HCT116 (cell line): ENCODE results near the gene TEX19. TPM values are rescaled to one million over a fixed set of nuclear protein-coding genes. Genes with fewer than 3 reads are reported as not detected.
"Not testable (repeated sequence)": the region's sequence is repeated elsewhere in the genome, so short reads cannot be mapped to it uniquely, and the experiment has no call there.

Source experiments
- ATAC-seq: fragments of 200-7000 bp; cut with Tn5 transposase; 2 replicates; pipeline ENCODE4 v1.9.1; 2020; ENCODE audit warnings: mild to moderate bottlenecking, moderate library complexity
- BruUV-seq: library from RNA; stranded (reverse); fragments of 400-500 nt; replicated peaks from 2 replicates; lab custom pipeline; 2021; lab: Mats Ljungman, UMichigan
- CTCF ChIA-PET: fragments of 300-600 bp; sonication (Branson Sonifier 250); formaldehyde crosslinking; loops from one replicate; lab custom pipeline; 2021; ENCODE audit warnings: antibody characterized with exemption; lab: Charles Lee
- POLR2A ChIA-PET: fragments of 300-600, 350-600 bp; sonication (Branson Sonifier 250); formaldehyde crosslinking; loops from one replicate; lab custom pipeline; 2021; ENCODE audit warnings: antibody characterized with exemption; lab: Charles Lee
- RAD21 ChIA-PET, 2 experiments: fragments of 300-600 bp; sonication (Branson Sonifier 250); formaldehyde crosslinking; loops; one replicate each; lab custom pipeline; 2023; ENCODE audit warnings: low total read pairs in 2 of 2; ENCODE audit not compliant: uncharacterized antibody in 2 of 2, unreplicated experiment in 2 of 2, low non-redundant PET in 1 of 2; lab: Charles Lee
- DNase-seq: peaks from one replicate; pipeline ENCODE4 v3.0.0-alpha.2; 2010; ENCODE audit warnings: low read depth, low spot score
- H2AFZ ChIP-seq: fragments of 200-600 bp; shearing (Covaris generic), sonication (generic); 2 replicates; pipeline ENCODE4 v1.6.1; 2017; ENCODE audit warnings: low read depth, mixed run types, mixed read lengths, antibody characterized with exemption, low read length; ENCODE audit not compliant: poor library complexity, severe bottlenecking
- H3K27ac ChIP-seq: 2 replicates; pipeline ENCODE4 v1.5.1; 2012; ENCODE audit warnings: low read depth, low read length
- H3K27me3 ChIP-seq: fragments of 200-600 bp; sonication (generic); 2 replicates; pipeline ENCODE4 v1.6.1; 2016; ENCODE audit warnings: mixed run types, low read length, mixed read lengths; ENCODE audit not compliant: insufficient read depth
- H3K36me3 ChIP-seq, 2 experiments: fragments of 200-500 bp in 1 of 2; fragments of 200-600 bp in 1 of 2; sonication (Bioruptor generic) in 1 of 2; sonication (generic) in 1 of 2; 2 replicates each; pipeline versions ENCODE4 v1.5.1 to v1.6.1; 2014 to 2016; ENCODE audit warnings: low read length in 2 of 2, inconsistent platforms in 1 of 2, mixed read lengths in 1 of 2, mixed run types in 1 of 2; ENCODE audit not compliant: insufficient read depth in 2 of 2, control insufficient read depth in 1 of 2
- H3K4me1 ChIP-seq, 2 experiments: fragments of 200-600 bp in 1 of 2; sonication (generic) in 1 of 2; 2 replicates each; pipeline versions ENCODE4 v1.5.1 to v1.6.1; 2012 to 2017; ENCODE audit warnings: low read length in 2 of 2, inconsistent platforms in 1 of 2, mild to moderate bottlenecking in 1 of 2, mixed read lengths in 1 of 2, mixed run types in 1 of 2, moderate library complexity in 1 of 2; ENCODE audit not compliant: insufficient read depth in 2 of 2, control insufficient read depth in 1 of 2
- H3K4me2 ChIP-seq: fragments of 200-600 bp; sonication (generic); 2 replicates; pipeline ENCODE4 v1.6.1; 2017; ENCODE audit warnings: mixed run types, low read length, mixed read lengths
- H3K4me3 ChIP-seq, 2 experiments: fragments of 200-600 bp in 1 of 2; sonication (generic) in 1 of 2; replicated peaks in 1 of 2; 2 replicates each; pipeline ENCODE4 v1.5.1; 2011 to 2016; ENCODE audit warnings: low read length in 2 of 2, control low read depth in 1 of 2, low read depth in 1 of 2, mild to moderate bottlenecking in 1 of 2, mixed read lengths in 1 of 2, mixed run types in 1 of 2
- H3K79me2 ChIP-seq: fragments of 200-600 bp; sonication (generic); 2 replicates; pipeline ENCODE4 v1.6.1; 2017; ENCODE audit warnings: mild to moderate bottlenecking, mixed run types, low read length, moderate library complexity, mixed read lengths; ENCODE audit not compliant: insufficient read depth
- H3K9ac ChIP-seq: fragments of 200-600 bp; sonication (generic); 2 replicates; pipeline ENCODE4 v1.6.1; 2016; ENCODE audit warnings: low read length, mixed read lengths
- H3K9me2 ChIP-seq: fragments of 200-600 bp; sonication (generic), shearing (Covaris generic); 2 replicates; pipeline ENCODE4 v1.6.1; 2017; ENCODE audit warnings: mixed run types, mild to moderate bottlenecking, moderate library complexity; ENCODE audit not compliant: insufficient read depth
- H3K9me3 ChIP-seq, 2 experiments: fragments of 200-500 bp in 1 of 2; fragments of 200-600 bp in 1 of 2; sonication (Bioruptor generic) in 1 of 2; sonication (generic) in 1 of 2; 2 replicates each; pipeline ENCODE4 v1.6.1; 2014 to 2017; ENCODE audit warnings: low read length in 2 of 2, mixed read lengths in 2 of 2, inconsistent platforms in 1 of 2, low read depth in 1 of 2, mild to moderate bottlenecking in 1 of 2, mixed run types in 1 of 2, moderate library complexity in 1 of 2; ENCODE audit not compliant: control insufficient read depth in 1 of 2, insufficient read depth in 1 of 2
- H4K20me1 ChIP-seq: fragments of 200-600 bp; sonication (generic), shearing (Covaris generic); 2 replicates; pipeline ENCODE4 v1.6.1; 2017; ENCODE audit warnings: mixed run types, mild to moderate bottlenecking, moderate library complexity; ENCODE audit not compliant: insufficient read depth
- CBX3 ChIP-seq: IDR thresholded peaks from 2 replicates; pipeline ENCODE4 v1.6.1; 2012; ENCODE audit warnings: low read depth
- EGR1 ChIP-seq: IDR thresholded peaks from 2 replicates; pipeline ENCODE4 v1.6.1; 2012; ENCODE audit warnings: low read depth
- SP1 ChIP-seq: IDR thresholded peaks from 2 replicates; pipeline ENCODE4 v1.6.1; 2012; ENCODE audit warnings: low read depth
- SRF ChIP-seq: IDR thresholded peaks from 2 replicates; pipeline ENCODE4 v1.6.1; 2012; ENCODE audit warnings: low read depth
- ZNF274 ChIP-seq: fragments of 200-500 bp; sonication (Bioruptor generic); IDR thresholded peaks from 2 replicates; pipeline ENCODE4 v1.6.1; 2014; ENCODE audit warnings: mild to moderate bottlenecking, low read depth, low read length, inconsistent platforms
- intact Hi-C: fragments of 100-400 bp; cut with micrococcal nuclease; formaldehyde crosslinking; loops from 2 replicates; pipeline ENCODE4 v1.10.0; 2022
- total RNA-seq: library from RNA; stranded (reverse); gene quantifications from one replicate; pipeline ENCODE4 v1.2.1, GENCODE V29; 2021; ENCODE audit not compliant: unreplicated experiment
- TF ChIP-seq, protein P1 (sequence below), 3 experiments: fragments of 200-600 bp in 1 of 3; sonication (generic) in 1 of 3; IDR thresholded peaks in 2 of 3; conservative IDR thresholded peaks in 1 of 3; 2 replicates each; pipeline ENCODE4 v1.5.1; 2012 to 2017; ENCODE audit warnings: low read depth in 2 of 3, low read length in 2 of 3, antibody characterized with exemption in 1 of 3, borderline replicate concordance in 1 of 3, control low read depth in 1 of 3, mild to moderate bottlenecking in 1 of 3, mixed read lengths in 1 of 3, mixed run types in 1 of 3, moderate library complexity in 1 of 3; ENCODE audit not compliant: insufficient read depth in 1 of 3
- TF ChIP-seq, protein P2 (sequence below): IDR thresholded peaks from 2 replicates; pipeline ENCODE4 v1.6.1; 2011; ENCODE audit warnings: mild to moderate bottlenecking, low read length, moderate library complexity; ENCODE audit not compliant: insufficient replicate concordance; ENCODE audit errors: extremely low read depth
- TF ChIP-seq, protein P3 (sequence below): IDR thresholded peaks from 2 replicates; pipeline ENCODE4 v1.6.1; 2012

The TEX19 gene
- total RNA-seq, 1 experiment from 2014 or later = 2.1 TPM

DNA sequence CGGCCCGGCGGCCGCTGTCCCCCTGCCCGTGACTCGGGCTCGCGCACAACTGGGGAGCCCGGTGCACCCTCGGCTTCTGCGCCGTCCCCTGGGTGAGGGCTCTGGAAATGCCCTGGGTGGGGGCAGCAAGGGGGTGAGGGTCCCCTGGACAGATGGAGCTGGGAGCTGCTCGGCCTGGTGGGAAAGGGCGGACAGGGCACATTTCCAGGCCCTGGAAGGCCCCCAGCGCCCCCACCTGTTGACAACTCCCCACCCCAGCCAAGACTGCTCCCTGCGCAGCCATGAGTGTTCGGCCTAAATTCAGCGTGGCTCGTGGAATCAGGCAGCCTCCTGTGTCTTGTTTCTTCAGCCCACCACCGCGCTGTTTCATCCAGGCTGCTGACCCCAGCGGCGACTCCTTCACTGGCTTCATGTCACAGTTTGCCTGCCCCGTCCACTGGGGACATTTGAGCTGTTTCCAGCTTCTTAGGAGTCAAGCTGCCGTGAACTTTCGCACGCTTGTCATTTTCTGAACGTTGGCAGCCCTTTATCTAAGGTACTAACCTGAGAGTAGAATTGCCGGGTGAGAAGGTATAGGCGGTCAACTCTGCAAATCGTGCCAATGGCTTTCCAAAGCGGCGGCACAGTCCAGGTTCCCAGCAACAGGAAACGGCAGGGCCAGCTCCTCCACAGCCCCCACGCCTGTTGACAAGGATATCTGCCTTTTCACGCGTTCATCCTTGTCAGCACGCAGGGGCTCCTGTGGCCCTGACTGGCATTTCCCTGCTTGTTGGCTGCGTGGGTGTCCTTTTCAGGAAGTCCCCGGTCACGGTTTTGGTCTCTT, 13.4 kb downstream of the TEX19 start:
- H4K20me1 ChIP-seq = no peaks in the 10 kb centered on the region
- H3K9me3 ChIP-seq = no peaks in the 10 kb centered on the region
- H2AFZ ChIP-seq = no peak overlapping the region
- intact Hi-C loops = no loop called here
- no peaks in the 10 kb centered on the region for H3K36me3 ChIP-seq
- BruUV-seq = no TSS peak
- RAD21 ChIA-PET = no interaction called here
- H3K4me1 ChIP-seq = peaks cover 8 to 11% of the 10 kb centered on the region in 2 experiments
- TF ChIP-seq, protein P1, sequence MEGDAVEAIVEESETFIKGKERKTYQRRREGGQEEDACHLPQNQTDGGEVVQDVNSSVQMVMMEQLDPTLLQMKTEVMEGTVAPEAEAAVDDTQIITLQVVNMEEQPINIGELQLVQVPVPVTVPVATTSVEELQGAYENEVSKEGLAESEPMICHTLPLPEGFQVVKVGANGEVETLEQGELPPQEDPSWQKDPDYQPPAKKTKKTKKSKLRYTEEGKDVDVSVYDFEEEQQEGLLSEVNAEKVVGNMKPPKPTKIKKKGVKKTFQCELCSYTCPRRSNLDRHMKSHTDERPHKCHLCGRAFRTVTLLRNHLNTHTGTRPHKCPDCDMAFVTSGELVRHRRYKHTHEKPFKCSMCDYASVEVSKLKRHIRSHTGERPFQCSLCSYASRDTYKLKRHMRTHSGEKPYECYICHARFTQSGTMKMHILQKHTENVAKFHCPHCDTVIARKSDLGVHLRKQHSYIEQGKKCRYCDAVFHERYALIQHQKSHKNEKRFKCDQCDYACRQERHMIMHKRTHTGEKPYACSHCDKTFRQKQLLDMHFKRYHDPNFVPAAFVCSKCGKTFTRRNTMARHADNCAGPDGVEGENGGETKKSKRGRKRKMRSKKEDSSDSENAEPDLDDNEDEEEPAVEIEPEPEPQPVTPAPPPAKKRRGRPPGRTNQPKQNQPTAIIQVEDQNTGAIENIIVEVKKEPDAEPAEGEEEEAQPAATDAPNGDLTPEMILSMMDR (IDR thresholded peaks at IDR 0.05 in 2 of 3, conservative IDR thresholded peaks at IDR 0.05 in 1 of 3; ENCODE audit: borderline replicate concordance in 1 of 3, insufficient read depth in 1 of 3, low read depth in 2 of 3, low read length in 2 of 3) = no peak
- TF ChIP-seq EGR1 (no peak), CBX3 (no peak), SP1 (no peak), ZNF274 (no peak), SRF (no peak)
- TF ChIP-seq, protein P2, sequence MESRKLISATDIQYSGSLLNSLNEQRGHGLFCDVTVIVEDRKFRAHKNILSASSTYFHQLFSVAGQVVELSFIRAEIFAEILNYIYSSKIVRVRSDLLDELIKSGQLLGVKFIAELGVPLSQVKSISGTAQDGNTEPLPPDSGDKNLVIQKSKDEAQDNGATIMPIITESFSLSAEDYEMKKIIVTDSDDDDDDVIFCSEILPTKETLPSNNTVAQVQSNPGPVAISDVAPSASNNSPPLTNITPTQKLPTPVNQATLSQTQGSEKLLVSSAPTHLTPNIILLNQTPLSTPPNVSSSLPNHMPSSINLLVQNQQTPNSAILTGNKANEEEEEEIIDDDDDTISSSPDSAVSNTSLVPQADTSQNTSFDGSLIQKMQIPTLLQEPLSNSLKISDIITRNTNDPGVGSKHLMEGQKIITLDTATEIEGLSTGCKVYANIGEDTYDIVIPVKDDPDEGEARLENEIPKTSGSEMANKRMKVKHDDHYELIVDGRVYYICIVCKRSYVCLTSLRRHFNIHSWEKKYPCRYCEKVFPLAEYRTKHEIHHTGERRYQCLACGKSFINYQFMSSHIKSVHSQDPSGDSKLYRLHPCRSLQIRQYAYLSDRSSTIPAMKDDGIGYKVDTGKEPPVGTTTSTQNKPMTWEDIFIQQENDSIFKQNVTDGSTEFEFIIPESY = no peak
- TF ChIP-seq, protein P3, sequence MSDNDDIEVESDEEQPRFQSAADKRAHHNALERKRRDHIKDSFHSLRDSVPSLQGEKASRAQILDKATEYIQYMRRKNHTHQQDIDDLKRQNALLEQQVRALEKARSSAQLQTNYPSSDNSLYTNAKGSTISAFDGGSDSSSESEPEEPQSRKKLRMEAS = no peak
- TF ChIP-seq, all 23 proteins: peak for 0
- no peaks in the 10 kb centered on the region for H3K9me2 ChIP-seq
- no peak for ATAC-seq
- H3K4me2 ChIP-seq = no peak overlapping the region
- H3K9ac ChIP-seq = no peak overlapping the region
- no peak for DNase-seq
- no peak overlapping the region for H3K4me3 ChIP-seq
- H3K27me3 ChIP-seq = no peaks in the 10 kb centered on the region
- POLR2A ChIA-PET = no interaction called here
- no peaks in the 10 kb centered on the region for H3K79me2 ChIP-seq
- CTCF ChIA-PET = no interaction called here
- H3K27ac ChIP-seq = no peak overlapping the region

DNA sequence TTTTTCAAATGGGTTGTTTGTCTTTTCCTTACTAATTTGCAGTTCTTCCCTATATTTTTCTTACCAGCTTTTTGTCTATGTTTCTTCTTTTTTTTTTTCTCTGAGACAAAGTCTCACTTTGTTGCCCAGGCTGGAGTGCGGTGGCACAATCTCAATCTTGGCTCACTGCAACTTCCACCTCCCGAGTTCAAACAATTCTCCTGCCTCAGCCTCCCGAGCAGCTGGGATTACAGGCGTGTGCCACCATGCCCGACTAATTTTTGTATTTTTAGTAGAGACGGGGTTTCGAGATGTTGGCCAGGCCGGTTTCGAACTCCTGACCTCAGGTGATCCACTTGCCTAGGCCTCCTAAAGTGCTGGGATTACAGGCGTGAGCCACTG, 14.0 kb downstream of the TEX19 start:
- RAD21 ChIA-PET, H3K27me3 ChIP-seq, H2AFZ ChIP-seq, H3K36me3 ChIP-seq, ATAC-seq, H3K4me1 ChIP-seq, H4K20me1 ChIP-seq, CTCF ChIA-PET, DNase-seq, H3K4me3 ChIP-seq, H3K4me2 ChIP-seq, BruUV-seq, H3K27ac ChIP-seq, H3K9me2 ChIP-seq, H3K9ac ChIP-seq, intact Hi-C loops, H3K79me2 ChIP-seq, H3K9me3 ChIP-seq, POLR2A ChIA-PET: not testable (repeated sequence)
